Right lobe of liver (tissue), 6 donors: Measurements from ENCODE around the gene HIPK3. TPM values are rescaled to one million over a fixed set of nuclear protein-coding genes. Genes with fewer than 3 reads are reported as not detected.

Source experiments
- ATAC-seq, 4 donors: fragments of 200-7000 bp; cut with Tn5 transposase; one replicate each; pipeline ENCODE4 v1.9.1; 2020; ENCODE audit warnings: mild to moderate bottlenecking in 4 of 4, moderate library complexity in 4 of 4
- DNase-seq, 3 donors: peaks; one replicate each; pipeline ENCODE4 v3.0.0-alpha.2; 2020
- H3K27ac ChIP-seq, 3 donors: fragments of 200-600 bp; one replicate each; pipeline ENCODE4 v1.8.0; 2022
- H3K27me3 ChIP-seq, 2 donors: fragments of 200-600 bp; one replicate each; pipeline ENCODE4 v1.8.0; 2022
- H3K36me3 ChIP-seq, 4 donors: fragments of 200-600 bp; sonication (generic) in 1 of 4; one replicate each; pipeline versions ENCODE4 v1.5.1 to v1.8.0; 2017 to 2022; ENCODE audit warnings: control low read depth in 1 of 4
- H3K4me1 ChIP-seq, 4 donors: fragments of 200-600 bp; sonication (generic) in 1 of 4; one replicate each; pipeline versions ENCODE4 v1.5.1 to v1.8.0; 2017 to 2022; ENCODE audit warnings: control low read depth in 1 of 4
- H3K4me3 ChIP-seq, 3 donors: fragments of 200-600 bp; one replicate each; pipeline ENCODE4 v1.8.0; 2022
- H3K9me3 ChIP-seq, 4 donors: fragments of 200-600 bp; sonication (generic) in 1 of 4; one replicate each; pipeline versions ENCODE4 v1.5.1 to v1.8.0; 2017 to 2022; ENCODE audit warnings: control low read depth in 1 of 4
- POLR2A ChIP-seq: fragments of 450-650 bp; IDR thresholded peaks from one replicate; pipeline ENCODE4 v1.6.1; 2017; ENCODE audit warnings: antibody characterized with exemption, mild to moderate bottlenecking
- WGBS: methylation state at CpG from one replicate; pipeline ENCODE4 v1.1.6; 2018; ENCODE audit warnings: low coverage, low lambda C conversion rate; ENCODE audit not compliant: insufficient coverage; ENCODE audit errors: missing lambda C conversion rate; 5-methylcytosine and 5-hydroxymethylcytosine counted together
- intact Hi-C, 2 donors: fragments of 100-400 bp; cut with DNase I; formaldehyde crosslinking; loops; one replicate each; pipeline versions ENCODE4 v1.11.2 to v1.14.1; 2022
- total RNA-seq, 6 experiments: library from RNA; depleted of rRNA in 2 of 6; stranded (reverse); fragments of >200 nt in 2 of 6; fragmentation: NEBNext Ultra II Directional in 3 of 6; extraction: Animal tissue kit (Norgen Biotek cat#: 25700) in 3 of 6; gene quantifications; one replicate each; pipeline versions ENCODE4 v1.1.0 to v1.2.4, GENCODE V29; 2016 to 2023
- TF ChIP-seq, protein P1 (sequence below), 4 donors: fragments of 200-600 bp in 3 of 4; fragments of 450-650 bp in 1 of 4; IDR thresholded peaks; one replicate each; pipeline versions ENCODE4 v1.5.1 to v1.8.0; 2016 to 2022; ENCODE audit warnings: antibody characterized with exemption in 4 of 4, mild to moderate bottlenecking in 2 of 4
- donor health status: DM: no; HTN: yes; CAD: no.
- donor health status: DM: no; HTN: no; CAD: no.
- donor health status: DM: no; HTN: no; CAD: no.
- donor health status: DM: no; HTN: yes; CAD: no.
- donor health status: DM: no; HTN: yes; CAD: no.

HIPK3 gene
- total RNA-seq, 6 experiments from 2014 or later: 33.3 to 56.4 (median 38.1) TPM

DNA sequence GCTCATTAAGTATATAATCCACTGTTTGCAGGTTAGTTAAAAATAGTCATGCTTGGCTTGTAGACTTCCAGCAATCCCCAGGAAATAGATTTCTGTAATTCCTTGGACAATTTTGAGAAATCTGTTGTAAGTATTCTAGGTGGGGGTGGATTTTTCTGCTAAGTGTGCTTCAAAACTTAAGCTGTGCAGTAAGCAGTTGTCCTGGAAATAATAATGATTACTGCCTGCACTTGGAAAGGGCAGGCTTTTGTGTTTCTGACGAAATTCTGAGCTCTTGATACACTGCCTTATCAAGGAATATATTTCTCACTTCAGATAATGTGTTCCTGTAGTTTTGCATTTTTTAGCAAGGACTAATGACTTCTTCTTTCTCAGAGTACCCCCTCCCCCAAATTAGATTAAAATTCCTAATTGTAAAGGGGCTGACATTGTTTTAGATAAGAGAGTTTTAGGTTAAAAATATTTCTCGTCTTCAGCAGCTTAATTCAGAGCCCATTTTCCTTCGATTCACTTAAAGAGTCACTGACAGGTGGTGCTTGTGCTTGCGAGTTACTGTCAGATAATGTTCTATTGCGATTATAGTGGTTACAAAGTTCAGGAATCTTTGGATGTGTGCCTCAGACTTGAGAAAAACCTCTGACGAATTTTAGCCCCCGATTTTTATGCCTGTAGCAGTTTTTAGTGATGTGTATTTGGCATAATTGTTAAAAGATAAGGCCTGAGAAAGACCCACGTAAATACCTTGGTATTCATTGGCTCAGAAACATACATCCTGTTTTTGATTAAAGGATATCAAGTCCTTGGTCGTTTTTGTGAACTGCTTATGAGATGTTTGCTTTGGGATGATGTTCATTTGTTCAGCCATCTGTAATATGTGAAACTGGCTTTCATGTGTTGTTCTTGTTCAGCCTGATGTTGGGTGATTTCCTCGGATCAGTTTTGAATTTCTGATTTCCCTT, 120.5 kb downstream of the HIPK3 start:
- Histone ChIP-seq H3K4me3 (no peak overlapping the region), H3K9me3 (no peaks in the 10 kb centered on the region), H3K27ac (no peak overlapping the region), H3K4me1 (peaks cover 0 to 6% (median 0%) of the 10 kb centered on the region in 4 donors), H3K27me3 (no peaks in the 10 kb centered on the region), H3K36me3 (no peaks in the 10 kb centered on the region)
- intact Hi-C loops: no loop called here
- DNase-seq (no peak), ATAC-seq (no peak)
- WGBS: 33% methylated on average over 10 of the region's 10 CpGs
- no peak for TF ChIP-seq POLR2A
- TF ChIP-seq, protein P1, sequence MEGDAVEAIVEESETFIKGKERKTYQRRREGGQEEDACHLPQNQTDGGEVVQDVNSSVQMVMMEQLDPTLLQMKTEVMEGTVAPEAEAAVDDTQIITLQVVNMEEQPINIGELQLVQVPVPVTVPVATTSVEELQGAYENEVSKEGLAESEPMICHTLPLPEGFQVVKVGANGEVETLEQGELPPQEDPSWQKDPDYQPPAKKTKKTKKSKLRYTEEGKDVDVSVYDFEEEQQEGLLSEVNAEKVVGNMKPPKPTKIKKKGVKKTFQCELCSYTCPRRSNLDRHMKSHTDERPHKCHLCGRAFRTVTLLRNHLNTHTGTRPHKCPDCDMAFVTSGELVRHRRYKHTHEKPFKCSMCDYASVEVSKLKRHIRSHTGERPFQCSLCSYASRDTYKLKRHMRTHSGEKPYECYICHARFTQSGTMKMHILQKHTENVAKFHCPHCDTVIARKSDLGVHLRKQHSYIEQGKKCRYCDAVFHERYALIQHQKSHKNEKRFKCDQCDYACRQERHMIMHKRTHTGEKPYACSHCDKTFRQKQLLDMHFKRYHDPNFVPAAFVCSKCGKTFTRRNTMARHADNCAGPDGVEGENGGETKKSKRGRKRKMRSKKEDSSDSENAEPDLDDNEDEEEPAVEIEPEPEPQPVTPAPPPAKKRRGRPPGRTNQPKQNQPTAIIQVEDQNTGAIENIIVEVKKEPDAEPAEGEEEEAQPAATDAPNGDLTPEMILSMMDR (IDR thresholded peaks at IDR 0.05): no peak

DNA sequence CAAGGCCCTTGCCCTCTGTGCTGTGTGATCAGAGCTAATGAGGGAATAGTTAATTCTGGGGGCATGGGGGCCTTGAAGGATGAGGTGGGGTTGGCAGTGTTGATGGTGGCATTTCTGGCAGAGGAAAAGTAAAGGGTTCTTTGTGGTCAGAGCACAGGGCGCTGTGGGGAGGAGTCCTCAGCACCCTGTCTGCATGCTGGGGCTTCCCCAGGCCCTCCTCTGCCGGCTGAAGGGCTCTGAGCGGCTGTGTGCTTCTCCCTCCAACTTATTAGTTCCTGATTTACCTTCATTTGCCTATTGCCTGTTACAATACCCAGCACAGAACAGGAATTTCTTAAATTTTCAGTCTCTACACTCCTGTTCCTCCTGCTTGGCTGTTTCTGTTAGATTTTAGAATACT, 122.8 kb downstream of the HIPK3 start:
- Histone ChIP-seq H3K9me3 (no peaks in the 10 kb centered on the region), H3K27me3 (no peaks in the 10 kb centered on the region), H3K4me1 (peaks cover 0 to 6% (median 0%) of the 10 kb centered on the region in 4 donors), H3K27ac (no peak overlapping the region), H3K36me3 (no peaks in the 10 kb centered on the region), H3K4me3 (no peak overlapping the region)
- no peak for ATAC-seq
- 40% methylated on average over 1 of the region's 3 CpGs for WGBS
- TF ChIP-seq POLR2A: no peak
- TF ChIP-seq, protein P1 (IDR thresholded peaks at IDR 0.05): no peak
- no peak for DNase-seq
- intact Hi-C loops: no loop called here

GRCh38 chr11:33383075-33383919, 126.1 kb downstream of the HIPK3 start:
- H3K27ac ChIP-seq: no peak overlapping the region
- DNase-seq: no peak
- no peak for ATAC-seq
- WGBS: 63% methylated on average over 6 of the region's 8 CpGs
- H3K9me3 ChIP-seq: peaks cover 0 to 6% (median 0%) of the 10 kb centered on the region in 4 donors
- H3K36me3 ChIP-seq: no peaks in the 10 kb centered on the region
- intact Hi-C loops: no loop called here
- no peak for TF ChIP-seq POLR2A
- TF ChIP-seq, protein P1 (IDR thresholded peaks at IDR 0.05): no peak
- no peaks in the 10 kb centered on the region for H3K27me3 ChIP-seq
- no peaks in the 10 kb centered on the region for H3K4me1 ChIP-seq
- H3K4me3 ChIP-seq: no peak overlapping the region

DNA sequence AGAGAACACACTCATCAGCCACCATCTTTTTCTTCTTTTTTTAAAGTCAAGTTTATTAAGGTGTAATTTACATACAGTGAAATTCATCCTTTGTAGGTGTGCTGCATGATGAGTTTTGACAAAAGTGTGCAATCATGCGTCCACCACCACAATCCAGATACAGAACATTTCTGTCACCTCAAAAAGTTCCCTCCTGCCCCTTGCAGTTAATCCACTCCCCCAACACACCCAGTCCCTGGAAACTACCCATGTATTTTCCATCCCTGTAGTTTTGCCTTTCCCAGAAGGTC, 126.7 kb downstream of the HIPK3 start:
- 54% methylated on average over 1 of the region's 1 CpG for WGBS
- no peak for TF ChIP-seq POLR2A
- TF ChIP-seq, protein P1 (IDR thresholded peaks at IDR 0.05): no peak

More for the DNA sequence above, 126.7 kb downstream of the HIPK3 start:
- ATAC-seq: no peak
- Histone ChIP-seq H3K9me3 (peaks cover 0 to 6% (median 0%) of the 10 kb centered on the region in 4 donors), H3K4me3 (no peak overlapping the region), H3K36me3 (no peaks in the 10 kb centered on the region), H3K4me1 (no peaks in the 10 kb centered on the region), H3K27ac (no peak overlapping the region), H3K27me3 (no peaks in the 10 kb centered on the region)
- intact Hi-C loops: no loop called here
- no peak for DNase-seq
